HG02610 (cell line): ENCODE results near the gene MAN1C1.
A peak's percentile ranks its signal among the peaks of the same experiment; 100 is the strongest.

ENCODE experiments used
- ATAC-seq: cut with Tn5 transposase; IDR thresholded peaks from one replicate; pipeline ENCODE4 v1.9.1; 2021; ENCODE audit warnings: mild to moderate bottlenecking, moderate library complexity; ENCODE audit not compliant: unreplicated experiment

MAN1C1 gene

GRCh38 chr1:25795211-25795610, 178.6 kb downstream of the MAN1C1 start:
- ATAC-seq: no peak

GRCh38 chr1:25795946-25796810, 179.6 kb downstream of the MAN1C1 start:
- no peak for ATAC-seq

GRCh38 chr1:25796811-25797458, 180.3 kb downstream of the MAN1C1 start:
- ATAC-seq: no peak

DNA sequence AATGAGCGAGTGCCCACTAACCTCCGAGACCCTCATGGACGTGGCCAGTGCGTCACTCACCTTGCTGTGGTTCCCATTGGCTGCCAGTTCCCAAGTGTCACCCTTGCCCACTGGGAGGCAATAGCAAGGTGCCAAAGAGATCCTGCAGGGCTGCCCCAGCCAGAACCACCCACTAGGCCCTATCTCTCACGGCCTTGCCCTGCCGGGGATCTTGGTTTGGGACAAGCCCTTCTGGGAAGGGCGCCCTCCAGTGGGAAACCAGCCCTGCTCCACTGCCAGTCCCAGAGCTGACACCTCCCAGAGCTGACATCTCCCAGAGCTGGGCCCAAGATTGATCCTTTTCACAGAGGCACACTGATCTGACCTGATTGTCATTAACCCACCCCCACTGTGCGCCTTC, 181.3 kb downstream of the MAN1C1 start:
- no peak for ATAC-seq

DNA sequence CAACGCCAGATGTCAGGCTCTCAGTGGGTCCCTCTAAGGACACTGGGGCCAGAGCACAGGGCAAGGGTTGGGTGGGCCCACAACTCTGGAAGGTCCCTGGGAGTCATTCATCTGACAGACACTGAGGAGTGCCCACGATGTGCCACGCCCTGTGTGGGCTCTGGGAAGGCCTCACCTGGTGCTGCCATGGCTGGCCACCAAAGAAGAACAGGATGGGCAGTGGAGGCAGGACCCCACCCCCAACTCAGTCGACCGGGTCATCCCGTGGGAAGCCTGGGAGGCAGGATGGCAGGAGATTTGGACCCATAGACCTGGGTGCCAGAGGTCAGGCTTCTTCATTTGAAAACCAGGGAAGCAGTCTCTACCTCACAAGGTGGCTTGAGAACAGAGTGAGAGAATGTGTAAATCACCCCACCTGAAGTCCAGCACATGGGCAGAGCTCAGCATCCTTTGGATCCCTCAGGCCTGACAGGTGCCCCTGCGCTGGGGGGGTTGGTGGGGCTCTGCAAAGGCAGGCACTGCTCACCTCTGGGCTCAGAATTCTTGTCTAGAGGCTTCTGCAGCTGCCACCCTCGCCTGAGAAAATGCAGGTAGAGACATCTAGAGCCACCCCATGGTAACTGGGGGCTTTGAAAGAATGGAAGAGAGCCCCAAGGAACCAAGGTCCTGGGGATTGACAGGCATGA, 182.2 kb downstream of the MAN1C1 start:
- no peak for ATAC-seq

DNA sequence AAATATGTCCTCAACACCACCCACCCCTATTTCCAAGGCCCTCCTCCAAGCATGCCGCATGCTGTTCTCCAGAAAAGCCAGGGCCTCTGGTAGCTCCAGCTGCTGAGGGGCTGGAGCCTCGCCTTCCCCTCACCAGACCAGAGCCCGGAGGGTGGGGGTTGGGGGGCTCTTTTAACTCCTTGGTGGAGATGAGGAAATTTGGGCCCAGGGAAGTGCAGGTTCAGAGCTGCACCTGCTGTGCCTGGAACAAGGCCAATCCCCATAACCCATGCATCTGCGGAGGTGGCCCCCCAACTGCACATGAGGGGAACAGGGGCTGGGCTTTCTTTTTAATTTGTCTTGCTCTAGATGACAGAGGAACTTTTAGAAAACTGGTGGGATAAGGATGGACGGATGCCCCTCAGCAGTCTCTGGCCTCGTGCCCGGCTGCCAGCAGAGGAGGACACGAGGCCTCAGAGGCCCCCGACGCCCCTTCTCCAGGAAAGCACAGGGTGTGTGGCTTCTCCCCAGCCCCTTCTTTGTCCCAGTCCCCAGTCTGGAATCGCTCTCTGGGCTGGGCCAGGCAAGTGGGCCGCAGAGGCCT, 182.9 kb downstream of the MAN1C1 start:
- no peak for ATAC-seq

- no peak for ATAC-seq
Measured at GRCh38 chr1:25799935-25800702, 183.5 kb downstream of the MAN1C1 start, which contains the start of gene SELENON. SELENON (plus strand) TSS chr1:25800193; CDS start chr1:25800231, 38 bp downstream.

DNA sequence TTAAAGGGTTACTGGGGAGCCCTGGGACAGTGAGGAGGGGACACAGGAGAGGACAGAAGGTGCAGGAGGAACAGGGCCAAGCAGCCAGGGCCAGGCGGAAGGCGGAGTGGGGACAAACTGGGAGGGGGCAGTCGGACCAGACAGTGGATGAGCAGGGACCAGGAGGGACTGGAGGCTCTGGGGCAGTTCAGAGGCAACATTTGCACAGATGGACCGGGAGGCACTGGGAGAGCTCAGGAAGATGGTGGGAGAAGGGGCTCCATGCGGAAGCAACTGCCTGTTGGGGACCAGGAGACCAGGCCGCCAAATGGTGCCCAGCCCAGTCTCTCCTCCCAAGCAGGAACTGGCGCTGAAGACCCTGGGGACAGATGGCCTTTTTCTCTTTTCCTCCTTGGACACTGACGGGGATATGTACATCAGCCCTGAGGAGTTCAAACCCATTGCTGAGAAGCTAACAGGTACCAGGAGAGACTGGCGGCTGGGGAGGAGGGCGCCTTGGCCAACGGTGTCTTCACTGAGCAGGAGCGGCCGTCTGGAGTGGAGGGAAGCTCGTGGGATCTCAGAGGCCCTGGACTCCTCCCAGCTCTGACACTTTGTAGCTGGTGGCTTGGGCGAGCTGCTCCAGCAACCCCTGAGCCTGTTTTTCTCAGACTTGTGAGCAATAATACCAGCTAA, 184.2 kb downstream of the MAN1C1 start:
- no peak for ATAC-seq

- peak; percentile 63 for ATAC-seq
Measured at GRCh38 chr1:25802915-25803314, 186.3 kb downstream of the MAN1C1 start.

GRCh38 chr1:25803368-25803767, 186.8 kb downstream of the MAN1C1 start:
- ATAC-seq: no peak

DNA sequence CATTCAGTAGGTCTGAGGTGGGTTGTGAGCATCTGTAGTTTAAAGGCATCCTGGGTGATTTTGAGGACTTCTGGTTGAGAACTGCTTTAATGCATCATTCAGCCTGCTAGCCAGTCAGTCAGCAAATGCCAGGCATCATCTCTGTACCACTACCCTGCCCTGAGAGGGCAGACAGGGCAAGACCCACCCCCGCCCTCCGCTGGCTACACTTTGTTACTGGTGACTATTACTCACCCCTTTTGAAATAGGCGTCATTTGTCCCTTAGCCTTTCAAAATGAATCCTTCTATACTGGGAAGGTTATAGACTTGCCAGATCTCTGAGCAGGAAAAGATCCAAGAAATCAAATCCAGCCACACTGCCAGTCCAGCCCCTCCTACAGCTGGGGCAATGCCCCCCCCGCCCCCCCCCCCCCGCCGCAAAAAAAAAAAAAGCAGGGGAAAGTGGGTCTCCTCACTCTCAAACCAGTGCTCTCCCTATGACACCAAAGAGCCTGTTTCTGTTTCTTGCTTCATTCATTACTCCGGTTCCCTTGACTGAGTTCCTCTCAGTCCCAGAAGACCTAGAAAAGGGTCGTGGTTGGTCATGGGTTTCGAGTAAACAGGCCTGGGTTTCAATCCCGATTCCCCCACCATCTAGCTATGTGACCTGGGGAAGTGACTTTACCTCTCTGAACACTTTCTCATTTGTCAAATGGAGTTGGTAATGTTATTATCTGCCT, 187.8 kb downstream of the MAN1C1 start:
- no peak for ATAC-seq

- ATAC-seq: no peak
Measured at GRCh38 chr1:25804964-25805862, 188.6 kb downstream of the MAN1C1 start.

DNA sequence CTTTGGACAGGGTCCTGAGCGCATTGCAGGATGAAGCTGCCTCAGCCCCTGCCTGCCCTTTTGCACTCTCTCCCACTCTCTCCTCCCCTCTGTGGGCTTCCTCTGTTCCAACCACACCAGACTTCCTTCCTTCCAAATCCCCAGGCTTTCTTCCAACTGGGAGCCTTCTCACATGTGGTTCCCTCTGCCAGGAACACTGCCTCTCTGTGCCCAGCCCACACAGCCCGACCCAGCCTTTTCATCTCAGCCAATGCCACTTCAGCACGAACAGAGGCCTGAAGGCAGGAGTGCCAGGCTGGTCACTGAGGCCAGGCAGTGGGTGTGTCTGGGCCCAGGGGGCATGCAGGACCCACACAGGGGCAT, 189.3 kb downstream of the MAN1C1 start:
- no peak for ATAC-seq

GRCh38 chr1:25806418-25806817, 189.8 kb downstream of the MAN1C1 start:
- ATAC-seq: no peak

DNA sequence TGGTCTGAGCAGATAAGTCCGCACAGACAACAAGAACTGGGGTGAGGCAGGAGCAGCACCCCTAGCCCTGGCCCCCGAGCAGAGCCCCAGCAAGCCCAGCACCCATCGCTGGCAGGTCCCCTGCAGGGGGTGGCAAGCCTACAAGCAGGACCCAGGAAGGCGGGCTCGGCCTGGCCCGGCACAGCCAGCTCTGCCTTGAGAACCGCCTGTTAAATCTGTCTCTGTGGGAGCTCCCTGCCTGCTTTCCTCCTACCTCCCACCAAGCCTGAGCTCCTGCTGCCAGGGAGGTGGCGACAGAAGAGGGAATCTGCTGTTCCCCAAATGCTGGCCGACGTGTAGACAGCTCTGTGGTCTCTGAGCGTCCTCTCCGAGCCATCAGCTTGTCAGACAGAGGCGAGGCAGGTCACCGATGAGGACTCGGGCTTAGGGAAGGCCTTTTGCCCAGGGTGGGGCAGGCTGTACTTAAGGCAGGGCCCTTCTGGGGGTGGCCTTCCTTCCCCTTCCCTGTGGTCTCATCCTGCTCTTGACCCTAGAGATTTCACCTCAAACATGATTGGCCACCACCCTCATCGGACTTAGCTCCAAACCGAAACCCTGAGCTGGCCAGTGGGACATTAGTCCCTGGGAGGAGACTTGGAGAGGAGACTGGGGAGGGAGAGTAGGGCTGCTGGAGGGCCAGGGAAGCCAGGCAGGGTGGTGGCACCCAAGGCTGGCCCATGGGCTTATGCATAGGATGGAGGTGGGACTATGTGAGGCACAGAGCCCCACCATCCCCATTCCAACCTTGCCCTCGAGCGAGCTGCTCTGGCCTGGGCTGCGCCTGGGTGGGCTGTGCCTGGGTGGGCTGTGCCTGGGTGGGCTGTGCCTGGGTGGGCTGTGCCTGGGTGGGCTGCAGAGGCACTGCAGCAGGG, 191.1 kb downstream of the MAN1C1 start:
- no peak for ATAC-seq

- no peak for ATAC-seq
Measured at GRCh38 chr1:25808481-25809244, 192.1 kb downstream of the MAN1C1 start.
